Measurements from ENCODE around the gene DIPK1B.
A peak's percentile ranks its signal among the peaks of the same experiment; 100 is the strongest.

Gene DIPK1B

GRCh38 chr9:136711751-136712689, at the start of gene DIPK1B:
TSS of gene DIPK1B (plus strand) at chr9:136712572. CDS start at chr9:136712666, 94 bp downstream.
- peaks cover 39% of the 10 kb centered on the region for H3K27me3 Mint-ChIP-seq
- DNase-seq (no peak), ATAC-seq (no peak)
- H3K9me3 Mint-ChIP-seq, result no peaks in the 10 kb centered on the region
- H3K4me3 Mint-ChIP-seq, result peak within 1 kb of the TSS; percentile 40
- peaks cover 6% of the 10 kb centered on the region for H3K4me1 Mint-ChIP-seq
- no peak within 1 kb of the TSS for H3K27ac Mint-ChIP-seq
- no peaks in the 10 kb centered on the region for H3K36me3 Mint-ChIP-seq (ENCODE audit: low read depth)

- no peak for DNase-seq
- no peak within 1 kb of the TSS for H3K27ac Mint-ChIP-seq
- no peak within 1 kb of the TSS for H3K4me3 Mint-ChIP-seq
These were observed 49.5 kb upstream of the DIPK1B start, which contains the start of gene EGFL7 for GRCh38 chr9:136662656-136663581. TSS of gene EGFL7 (plus strand) at chr9:136662916. CDS start at chr9:136668283, 5,367 bp downstream.

GRCh38 chr9:136664000-136664915, 48.1 kb upstream of the DIPK1B start:
- ATAC-seq (no peak), DNase-seq (no peak)
- no peak overlapping the region for H3K27ac Mint-ChIP-seq

More at GRCh38 chr9:136662656-136663581, 49.5 kb upstream of the DIPK1B start, which contains the start of gene EGFL7:
- no peak for ATAC-seq
- Mint-ChIP-seq H3K4me1 (peaks cover 7% of the 10 kb centered on the region), H3K9me3 (no peaks in the 10 kb centered on the region), H3K27me3 (peaks cover 21% of the 10 kb centered on the region), H3K36me3 (ENCODE audit: low read depth) (no peaks in the 10 kb centered on the region)

GRCh38 chr9:136665111-136665703, 47.2 kb upstream of the DIPK1B start:
- Mint-ChIP-seq H3K27ac (no peak overlapping the region), H3K4me3 (peak overlapping the region; percentile 49), H3K27me3 (peaks cover 12% of the 10 kb centered on the region), H3K9me3 (no peaks in the 10 kb centered on the region), H3K4me1 (no peaks in the 10 kb centered on the region), H3K36me3 (ENCODE audit: low read depth) (no peaks in the 10 kb centered on the region)
- DNase-seq (no peak), ATAC-seq (peak; percentile 13)

More at GRCh38 chr9:136664000-136664915, 48.1 kb upstream of the DIPK1B start:
- no peaks in the 10 kb centered on the region for H3K36me3 Mint-ChIP-seq (ENCODE audit: low read depth)
- no peaks in the 10 kb centered on the region for H3K4me1 Mint-ChIP-seq
- H3K4me3 Mint-ChIP-seq, result peak overlapping the region; percentile 49
- no peaks in the 10 kb centered on the region for H3K9me3 Mint-ChIP-seq
- H3K27me3 Mint-ChIP-seq, result peaks cover 12% of the 10 kb centered on the region

GRCh38 chr9:136665704-136666371, 46.5 kb upstream of the DIPK1B start:
- Mint-ChIP-seq H3K9me3 (no peaks in the 10 kb centered on the region), H3K27me3 (peaks cover 12% of the 10 kb centered on the region), H3K4me1 (no peaks in the 10 kb centered on the region), H3K4me3 (no peak overlapping the region), H3K36me3 (ENCODE audit: low read depth) (no peaks in the 10 kb centered on the region), H3K27ac (no peak overlapping the region)
- DNase-seq (peak; percentile 40), ATAC-seq (peak; percentile 30)

- Mint-ChIP-seq H3K27ac (no peak overlapping the region), H3K4me1 (no peaks in the 10 kb centered on the region), H3K36me3 (ENCODE audit: low read depth) (no peaks in the 10 kb centered on the region), H3K27me3 (peaks cover 12% of the 10 kb centered on the region), H3K4me3 (peak overlapping the region; percentile 42), H3K9me3 (no peaks in the 10 kb centered on the region)
- ATAC-seq, result no peak
- DNase-seq, result no peak
These were observed 45.8 kb upstream of the DIPK1B start for GRCh38 chr9:136666372-136667213.

GRCh38 chr9:136667214-136667939, 45.0 kb upstream of the DIPK1B start:
- no peak overlapping the region for H3K4me3 Mint-ChIP-seq

GRCh38 chr9:136667940-136668760, 44.2 kb upstream of the DIPK1B start:
- Mint-ChIP-seq H3K27ac (no peak overlapping the region), H3K4me3 (no peak overlapping the region), H3K9me3 (no peaks in the 10 kb centered on the region), H3K36me3 (ENCODE audit: low read depth) (no peaks in the 10 kb centered on the region), H3K4me1 (no peaks in the 10 kb centered on the region), H3K27me3 (peaks cover 12% of the 10 kb centered on the region)
- DNase-seq (no peak), ATAC-seq (no peak)

More at GRCh38 chr9:136667214-136667939, 45.0 kb upstream of the DIPK1B start:
- Mint-ChIP-seq H3K27ac (no peak overlapping the region), H3K36me3 (ENCODE audit: low read depth) (no peaks in the 10 kb centered on the region), H3K4me1 (no peaks in the 10 kb centered on the region), H3K27me3 (peaks cover 12% of the 10 kb centered on the region), H3K9me3 (no peaks in the 10 kb centered on the region)
- no peak for ATAC-seq
- no peak for DNase-seq

GRCh38 chr9:136668983-136669790, 43.2 kb upstream of the DIPK1B start:
- Mint-ChIP-seq H3K36me3 (ENCODE audit: low read depth) (no peaks in the 10 kb centered on the region), H3K27me3 (peaks cover 9% of the 10 kb centered on the region), H3K9me3 (no peaks in the 10 kb centered on the region), H3K4me1 (no peaks in the 10 kb centered on the region), H3K4me3 (no peak overlapping the region), H3K27ac (no peak overlapping the region)
- DNase-seq (no peak), ATAC-seq (no peak)

- Mint-ChIP-seq H3K36me3 (ENCODE audit: low read depth) (no peaks in the 10 kb centered on the region), H3K27ac (no peak overlapping the region), H3K4me1 (no peaks in the 10 kb centered on the region), H3K9me3 (no peaks in the 10 kb centered on the region), H3K4me3 (no peak overlapping the region), H3K27me3 (peaks cover 5% of the 10 kb centered on the region)
- no peak for ATAC-seq
- DNase-seq, result no peak
These were observed 42.4 kb upstream of the DIPK1B start for GRCh38 chr9:136669791-136670464.
